Kidney glomerular epithelial cell (primary cell): ENCODE measurements around the gene DIAPH2.

Source experiments
- DNase-seq: peaks from one replicate; lab custom pipeline; 2025; lab: John Stamatoyannopoulos, UW

Gene DIAPH2

GRCh38 chrX:97482666-97483300 is 798.1 kb downstream of the DIAPH2 start:
- no peak for DNase-seq

GRCh38 chrX:97490656-97491055 is 806.0 kb downstream of the DIAPH2 start:
- no peak for DNase-seq

- DNase-seq, result no peak
Measured at GRCh38 chrX:97494756-97495372, 810.2 kb downstream of the DIAPH2 start.

GRCh38 chrX:97498093-97498492 is 813.5 kb downstream of the DIAPH2 start:
- DNase-seq, result no peak

GRCh38 chrX:97504431-97504830 is 819.8 kb downstream of the DIAPH2 start:
- no peak for DNase-seq

- no peak for DNase-seq
Measured at GRCh38 chrX:97517763-97518162, 833.1 kb downstream of the DIAPH2 start.

GRCh38 chrX:97522307-97522706 is 837.7 kb downstream of the DIAPH2 start:
- no peak for DNase-seq

- DNase-seq, result no peak
Measured at GRCh38 chrX:97524340-97524739, 839.7 kb downstream of the DIAPH2 start.

GRCh38 chrX:97524997-97525396 is 840.4 kb downstream of the DIAPH2 start:
- DNase-seq, result no peak

- DNase-seq, result no peak
Measured at GRCh38 chrX:97525981-97526380, 841.3 kb downstream of the DIAPH2 start.

GRCh38 chrX:97527725-97528124 is 843.1 kb downstream of the DIAPH2 start:
- DNase-seq, result no peak

- no peak for DNase-seq
Measured at GRCh38 chrX:97529536-97530200, 845.0 kb downstream of the DIAPH2 start.

- DNase-seq, result no peak
Measured at GRCh38 chrX:97531825-97532224, 847.2 kb downstream of the DIAPH2 start.

- DNase-seq, result no peak
Measured at GRCh38 chrX:97538745-97539144, 854.1 kb downstream of the DIAPH2 start.

GRCh38 chrX:97539970-97540519 is 855.4 kb downstream of the DIAPH2 start:
- DNase-seq, result no peak

GRCh38 chrX:97547877-97548578 is 863.4 kb downstream of the DIAPH2 start:
- DNase-seq, result no peak

- no peak for DNase-seq
Measured at GRCh38 chrX:97551821-97552220, 867.2 kb downstream of the DIAPH2 start.

- no peak for DNase-seq
Measured at GRCh38 chrX:97553833-97554232, 869.2 kb downstream of the DIAPH2 start.

- DNase-seq, result no peak
Measured at GRCh38 chrX:97556359-97556758, 871.7 kb downstream of the DIAPH2 start.

- DNase-seq, result peak; percentile 38
Measured at GRCh38 chrX:97563531-97564133, 879.0 kb downstream of the DIAPH2 start.

- DNase-seq, result no peak
Measured at GRCh38 chrX:97564496-97564895, 879.9 kb downstream of the DIAPH2 start.

- DNase-seq, result no peak
Measured at GRCh38 chrX:97587171-97587570, 902.5 kb downstream of the DIAPH2 start.
